IMR-90 (cell line): ENCODE measurements around the gene TSTD2. TPM values are rescaled to one million over a fixed set of nuclear protein-coding genes. Genes with fewer than 3 reads are reported as not detected.

ENCODE experiments used
- ATAC-seq: fragments of 200-7000 bp; cut with Tn5 transposase; 2 replicates; pipeline ENCODE4 v1.9.1; 2020; ENCODE audit warnings: low read depth, mild to moderate bottlenecking, moderate library complexity
- BruUV-seq: library from RNA; stranded (reverse); fragments of 400-500 nt; replicated peaks from 2 replicates; lab custom pipeline; 2021; lab: Mats Ljungman, UMichigan
- CTCF ChIA-PET: fragments of 300-600 bp; formaldehyde crosslinking; extraction: SDS; loops from one replicate; lab custom pipeline; 2021; ENCODE audit warnings: antibody characterized with exemption; lab: Yijun Ruan, JAX
- POLR2A ChIA-PET: fragments of 300-600 bp; sonication (Branson Sonifier 250); formaldehyde crosslinking; loops from one replicate; lab custom pipeline; 2022; ENCODE audit warnings: antibody characterized with exemption; ENCODE audit not compliant: unreplicated experiment; lab: Charles Lee
- DNase-seq: peaks from one replicate; pipeline ENCODE4 v3.0.0; 2013
- H2AFZ ChIP-seq: replicated peaks from 2 replicates; pipeline ENCODE3; 2013; ENCODE audit warnings: low read length, mild to moderate bottlenecking; ENCODE audit not compliant: poor library complexity
- H2AK5ac ChIP-seq: 2 replicates; pipeline ENCODE4 v1.6.1; 2013; ENCODE audit warnings: low read depth, low read length, inconsistent platforms
- H2AK9ac ChIP-seq: replicated peaks from 2 replicates; pipeline ENCODE3; 2013; ENCODE audit warnings: mild to moderate bottlenecking, low read depth, low read length, moderate library complexity; ENCODE audit not compliant: poor library complexity
- H2BK120ac ChIP-seq: 2 replicates; pipeline ENCODE4 v1.6.1; 2013; ENCODE audit warnings: low read depth, low read length, inconsistent platforms
- H2BK15ac ChIP-seq: 3 replicates; pipeline ENCODE4 v1.6.1; 2013; ENCODE audit warnings: low read depth, low read length, inconsistent platforms
- H2BK20ac ChIP-seq: 2 replicates; pipeline ENCODE4 v1.6.1; 2013; ENCODE audit warnings: low read depth, mild to moderate bottlenecking, inconsistent platforms, low read length, moderate library complexity
- H2BK5ac ChIP-seq: 2 replicates; pipeline ENCODE4 v1.6.1; 2013; ENCODE audit warnings: mild to moderate bottlenecking, low read depth, low read length, inconsistent platforms; ENCODE audit not compliant: poor library complexity, severe bottlenecking
- H3K14ac ChIP-seq: replicated peaks from 2 replicates; pipeline ENCODE4 v1.6.1; 2013; ENCODE audit warnings: low read depth, low read length, inconsistent platforms
- H3K18ac ChIP-seq: 2 replicates; pipeline ENCODE4 v1.6.1; 2013; ENCODE audit warnings: low read depth, low read length, control low read depth
- H3K23ac ChIP-seq: 2 replicates; pipeline ENCODE4 v1.6.1; 2013; ENCODE audit warnings: low read depth, low read length, inconsistent platforms
- H3K27ac ChIP-seq: 2 replicates; pipeline ENCODE4 v1.5.1; 2013; ENCODE audit warnings: mild to moderate bottlenecking, control low read depth, low read length; ENCODE audit not compliant: insufficient read depth
- H3K27me3 ChIP-seq: 2 replicates; pipeline ENCODE4 v1.6.1; 2013; ENCODE audit warnings: low read length; ENCODE audit not compliant: control insufficient read depth, insufficient read depth
- H3K36me3 ChIP-seq: 2 replicates; pipeline ENCODE4 v1.6.1; 2013; ENCODE audit warnings: low read length, mixed read lengths; ENCODE audit not compliant: control insufficient read depth, insufficient read depth
- H3K4ac ChIP-seq: 2 replicates; pipeline ENCODE4 v1.6.1; 2013; ENCODE audit warnings: low read depth, low read length, inconsistent platforms
- H3K4me1 ChIP-seq: 2 replicates; pipeline ENCODE4 v1.6.1; 2013; ENCODE audit warnings: low read length, mixed read lengths; ENCODE audit not compliant: control insufficient read depth, insufficient read depth
- H3K4me2 ChIP-seq: 2 replicates; pipeline ENCODE4 v1.6.1; 2013; ENCODE audit warnings: low read depth, mild to moderate bottlenecking, control low read depth, low read length, moderate library complexity
- H3K4me3 ChIP-seq: 2 replicates; pipeline ENCODE4 v1.5.1; 2013; ENCODE audit warnings: low read depth, mild to moderate bottlenecking, control low read depth, low read length, moderate library complexity; ENCODE audit not compliant: insufficient read depth
- H3K56ac ChIP-seq: 2 replicates; pipeline ENCODE4 v1.6.1; 2013; ENCODE audit warnings: low read length, inconsistent platforms; ENCODE audit not compliant: insufficient read depth; ENCODE audit errors: extremely low read depth
- H3K79me1 ChIP-seq, 2 experiments: 2 replicates each; pipeline ENCODE4 v1.6.1; 2013; ENCODE audit warnings: low read length in 2 of 2, inconsistent platforms in 1 of 2, low read depth in 1 of 2
- H3K9ac ChIP-seq: 2 replicates; pipeline ENCODE4 v1.6.1; 2013; ENCODE audit warnings: low read depth, low read length, control low read depth
- H3K9me1 ChIP-seq: 2 replicates; pipeline ENCODE4 v1.6.1; 2013; ENCODE audit warnings: low read length, inconsistent platforms; ENCODE audit not compliant: insufficient read depth
- H3K9me3 ChIP-seq: 2 replicates; pipeline ENCODE4 v1.6.1; 2013; ENCODE audit warnings: low read length; ENCODE audit not compliant: control insufficient read depth, insufficient read depth
- H4K20me1 ChIP-seq: 2 replicates; pipeline ENCODE4 v1.6.1; 2013; ENCODE audit warnings: low read length, inconsistent platforms; ENCODE audit not compliant: insufficient read depth
- H4K5ac ChIP-seq: 2 replicates; pipeline ENCODE4 v1.6.1; 2013; ENCODE audit warnings: mild to moderate bottlenecking, low read depth, low read length, control low read depth
- H4K8ac ChIP-seq, 2 experiments: 2 replicates each; pipeline ENCODE4 v1.6.1; 2013; ENCODE audit warnings: low read depth in 2 of 2, low read length in 2 of 2, control low read depth in 1 of 2, inconsistent platforms in 1 of 2
- H4K91ac ChIP-seq: 2 replicates; pipeline ENCODE4 v1.6.1; 2013; ENCODE audit warnings: low read depth, low read length, inconsistent platforms; ENCODE audit not compliant: insufficient read depth
- BHLHE40 ChIP-seq: fragments of 150-350 bp; IDR thresholded peaks from 2 replicates; pipeline ENCODE4 v1.6.1; 2016; ENCODE audit warnings: mild to moderate bottlenecking, low read depth, low read length
- CEBPB ChIP-seq: IDR thresholded peaks from 2 replicates; pipeline ENCODE4 v1.6.1; 2012; ENCODE audit warnings: low read depth, low read length, improper control_type of control experiment
- CHD1 ChIP-seq: IDR thresholded peaks from 2 replicates; pipeline ENCODE4 v1.6.1; 2012; ENCODE audit warnings: low read depth, low read length, improper control_type of control experiment
- CTCF ChIP-seq: conservative IDR thresholded peaks from 2 replicates; pipeline ENCODE4 v1.5.1; 2012; ENCODE audit warnings: mild to moderate bottlenecking, low read depth, low read length, improper control_type of control experiment
- ELK1 ChIP-seq: fragments of 150-350 bp; IDR thresholded peaks from 2 replicates; pipeline ENCODE4 v1.6.1; 2016; ENCODE audit warnings: low read depth, mild to moderate bottlenecking, low read length, moderate library complexity, borderline replicate concordance
- FOS ChIP-seq: fragments of 150-350 bp; IDR thresholded peaks from 2 replicates; pipeline ENCODE4 v1.6.1; 2016; ENCODE audit warnings: low read depth, low read length
- MAFK ChIP-seq: IDR thresholded peaks from 2 replicates; pipeline ENCODE4 v1.6.1; 2012; ENCODE audit warnings: low read depth, low read length, improper control_type of control experiment
- MAZ ChIP-seq: IDR thresholded peaks from 2 replicates; pipeline ENCODE4 v1.6.1; 2012; ENCODE audit warnings: low read depth, mild to moderate bottlenecking, low read length, improper control_type of control experiment, moderate library complexity, borderline replicate concordance
- MXI1 ChIP-seq: IDR thresholded peaks from 2 replicates; pipeline ENCODE4 v1.6.1; 2012; ENCODE audit warnings: low read depth, mild to moderate bottlenecking, low read length, moderate library complexity, borderline replicate concordance
- NFE2L2 ChIP-seq: fragments of 150-350 bp; IDR thresholded peaks from 2 replicates; pipeline ENCODE4 v1.6.1; 2016; ENCODE audit warnings: low read depth, mild to moderate bottlenecking, low read length
- POLR2A ChIP-seq: IDR thresholded peaks from 2 replicates; pipeline ENCODE4 v1.6.1; 2012; ENCODE audit warnings: mild to moderate bottlenecking, low read depth, low read length
- RAD21 ChIP-seq: IDR thresholded peaks from 2 replicates; pipeline ENCODE4 v1.6.1; 2012; ENCODE audit warnings: low read length, improper control_type of control experiment
- RCOR1 ChIP-seq: IDR thresholded peaks from 2 replicates; pipeline ENCODE4 v1.6.1; 2012; ENCODE audit warnings: mild to moderate bottlenecking, low read length, improper control_type of control experiment; ENCODE audit not compliant: insufficient replicate concordance
- RFX5 ChIP-seq: IDR thresholded peaks from 2 replicates; pipeline ENCODE4 v1.8.0; 2012; ENCODE audit warnings: low read depth, mild to moderate bottlenecking, low read length, moderate library complexity
- SMC3 ChIP-seq: fragments of 150-350 bp; IDR thresholded peaks from 2 replicates; pipeline ENCODE4 v1.6.1; 2016; ENCODE audit warnings: low read depth, mild to moderate bottlenecking, antibody characterized with exemption, low read length, moderate library complexity
- USF2 ChIP-seq: fragments of 150-350 bp; IDR thresholded peaks from 2 replicates; pipeline ENCODE4 v1.6.1; 2017; ENCODE audit warnings: mild to moderate bottlenecking, antibody characterized with exemption, low read length, low read depth
- WGBS, 2 experiments: methylation state at CpG; one replicate each; pipeline versions ENCODE4 v1.1.5 to v1.1.7; 2013; ENCODE audit warnings: missing lambda C conversion rate in 2 of 2; ENCODE audit not compliant: insufficient read length in 1 of 2; ENCODE audit errors: extremely low coverage in 2 of 2; 5-methylcytosine and 5-hydroxymethylcytosine counted together
- dilution Hi-C: fragments of 300-500 bp; cut with HindIII; formaldehyde crosslinking; loops from one replicate; pipeline ENCODE4 v1.14.3; 2018; ENCODE audit warnings: low sequenced_read_pairs; ENCODE audit not compliant: unreplicated experiment
- in situ Hi-C: fragments of 300-500 bp; cut with MboI; formaldehyde crosslinking; loops from 3 replicates; pipeline ENCODE4 v1.14.3; 2019; ENCODE audit warnings: low sequenced_read_pairs, inconsistent platforms, mixed read lengths
- intact Hi-C: fragments of 100-400 bp; cut with micrococcal nuclease; formaldehyde crosslinking; loops from 2 replicates; pipeline ENCODE4 v1.10.0; 2022
- polyA plus RNA-seq, 3 experiments: library from polyadenylated mRNA; depleted of rRNA; stranded (reverse); fragments of >200 nt; gene quantifications; 2 replicates each; pipeline ENCODE4 v1.2.3, GENCODE V29; 2012; ENCODE audit warnings: low replicate concordance in 1 of 3
- total RNA-seq: library from RNA; depleted of rRNA; stranded (reverse); fragments of >200 nt; gene quantifications from 2 replicates; pipeline ENCODE4 v1.2.3, GENCODE V29; 2012

TSTD2 gene
- total and polyA plus RNA-seq, 2 of the 4 experiments (the other 2 are of a cell fraction), result 11.2 to 16.3 TPM

GRCh38 chr9:97666907-97667686, 33.9 kb upstream of the TSTD2 start:
- dilution Hi-C loops, result no loop called here
- no peak overlapping the region for H3K4ac ChIP-seq
- no peaks in the 10 kb centered on the region for H3K9me3 ChIP-seq
- no peaks in the 10 kb centered on the region; the same call in 1 of the 2 replicates for H3K4me1 ChIP-seq
- TF ChIP-seq CTCF (no peak), CHD1 (no peak), MXI1 (no peak), RFX5 (no peak), FOS (no peak), RAD21 (no peak), RCOR1 (no peak), NFE2L2 (no peak), SMC3 (no peak), MAZ (no peak), CEBPB (no peak), POLR2A (no peak), BHLHE40 (no peak), MAFK (no peak), ELK1 (no peak), USF2 (no peak)
- H3K4me3 ChIP-seq, result no peak overlapping the region
- no peak overlapping the region for H3K14ac ChIP-seq
- BruUV-seq, result no TSS peak
- H4K91ac ChIP-seq, result no peak overlapping the region
- H3K9ac ChIP-seq, result no peak overlapping the region
- WGBS, 2 experiments, result no CpG with 5 or more reads among the region's 5 CpGs
- no peaks in the 10 kb centered on the region for H4K20me1 ChIP-seq
- in situ Hi-C loops, result no loop called here
- no peaks in the 10 kb centered on the region for H3K9me1 ChIP-seq
- H2AFZ ChIP-seq, result no peak overlapping the region
- no peaks in the 10 kb centered on the region for H3K27me3 ChIP-seq
- H2BK5ac ChIP-seq, result no peak overlapping the region
- H2BK120ac ChIP-seq, result no peak overlapping the region
- H3K4me2 ChIP-seq, result no peak overlapping the region
- peaks cover 0 to 4% of the 10 kb centered on the region in 2 experiments; a peak in 1 of 4 replicates for H3K79me1 ChIP-seq
- ATAC-seq (no peak), DNase-seq (no peak)
- no peak overlapping the region for H2AK9ac ChIP-seq
- no peak overlapping the region for H3K23ac ChIP-seq
- no peak overlapping the region for H3K56ac ChIP-seq
- no peak overlapping the region for H2BK20ac ChIP-seq
- no peak overlapping the region for H2BK15ac ChIP-seq
- H3K27ac ChIP-seq, result no peak overlapping the region
- no peak overlapping the region for H4K8ac ChIP-seq
- intact Hi-C loops, result no loop called here
- CTCF ChIA-PET, result no interaction called here
- no peak overlapping the region for H4K5ac ChIP-seq
- POLR2A ChIA-PET, result no interaction called here
- no peak overlapping the region for H2AK5ac ChIP-seq
- peaks cover 52% of the 10 kb centered on the region for H3K36me3 ChIP-seq
- H3K18ac ChIP-seq, result no peak overlapping the region
